H1 (cell line): Measurements from ENCODE around the gene LIMA1. TPM values are rescaled to one million over a fixed set of nuclear protein-coding genes. Genes with fewer than 3 reads are reported as not detected.
"Not testable (repeated sequence)": the region's sequence is repeated elsewhere in the genome, so short reads cannot be mapped to it uniquely, and the experiment has no call there.

Source experiments
- CTCF ChIA-PET: fragments of 300-600 bp; sonication (Branson Sonifier 250); formaldehyde crosslinking; loops from one replicate; lab custom pipeline; 2021; ENCODE audit not compliant: partially characterized antibody; lab: Charles Lee
- POLR2A ChIA-PET: fragments of 300-600 bp; sonication (Branson Sonifier 250); formaldehyde crosslinking; loops from one replicate; lab custom pipeline; 2021; ENCODE audit warnings: inconsistent platforms; ENCODE audit not compliant: partially characterized antibody; lab: Charles Lee
- DNase-seq, 2 experiments: peaks; one replicate each; pipeline versions ENCODE4 v3.0.0 to v3.0.0-alpha.2; 2010 to 2022; ENCODE audit warnings: low spot score in 2 of 2, low read depth in 1 of 2, mixed read lengths in 1 of 2
- FAIRE-seq: peaks from 2 replicates; lab custom pipeline; 2011; peaks lifted over from hg19 to GRCh38; lab: Jason Lieb, UNC
- H2AFZ ChIP-seq: 2 replicates; pipeline ENCODE4 v1.8.1; 2012; ENCODE audit warnings: low read length, inconsistent platforms
- H2AK5ac ChIP-seq: 2 replicates; pipeline ENCODE4 v1.6.1; 2013; ENCODE audit warnings: low read depth, low read length
- H2BK120ac ChIP-seq: replicated peaks from 2 replicates; pipeline ENCODE3; 2013; ENCODE audit warnings: low read depth, low read length, inconsistent platforms
- H2BK12ac ChIP-seq: 2 replicates; pipeline ENCODE4 v1.6.1; 2013; ENCODE audit warnings: low read depth, low read length
- H2BK15ac ChIP-seq: 2 replicates; pipeline ENCODE4 v1.6.1; 2013; ENCODE audit warnings: low read length
- H2BK20ac ChIP-seq: 2 replicates; pipeline ENCODE4 v1.6.1; 2013; ENCODE audit warnings: low read length
- H2BK5ac ChIP-seq: 2 replicates; pipeline ENCODE4 v1.6.1; 2013; ENCODE audit warnings: low read depth, low read length
- H3K14ac ChIP-seq: 2 replicates; pipeline ENCODE4 v1.6.1; 2013; ENCODE audit warnings: inconsistent platforms; ENCODE audit not compliant: insufficient read length
- H3K18ac ChIP-seq: 2 replicates; pipeline ENCODE4 v1.6.1; 2013; ENCODE audit warnings: low read length; ENCODE audit errors: extremely low read depth
- H3K23ac ChIP-seq: 2 replicates; pipeline ENCODE4 v1.6.1; 2013; ENCODE audit warnings: inconsistent platforms; ENCODE audit not compliant: insufficient read length
- H3K23me2 ChIP-seq: 2 replicates; pipeline ENCODE4 v1.6.1; 2013; ENCODE audit warnings: low read depth, low read length
- H3K27ac ChIP-seq: 2 replicates; pipeline ENCODE4 v1.6.1; 2011; ENCODE audit warnings: low read depth, low read length, inconsistent platforms
- H3K27me3 ChIP-seq, 4 experiments: replicated peaks in 1 of 4; 1 replicate in 1 of 4; 2 replicates in 3 of 4; pipeline versions ENCODE4 v1.6.1 to v1.8.1; 2011 to 2013; ENCODE audit warnings: low read length in 3 of 4, mild to moderate bottlenecking in 3 of 4, inconsistent platforms in 2 of 4, mixed read lengths in 2 of 4, moderate library complexity in 1 of 4; ENCODE audit not compliant: control insufficient read depth in 3 of 4, insufficient read depth in 3 of 4; ENCODE audit errors: extremely low read depth in 1 of 4
- H3K36me3 ChIP-seq, 4 experiments: 2 replicates each; pipeline versions ENCODE4 v1.6.1 to v1.8.1; 2011 to 2013; ENCODE audit warnings: mild to moderate bottlenecking in 4 of 4, low read length in 3 of 4, moderate library complexity in 2 of 4, control low read depth in 1 of 4, inconsistent platforms in 1 of 4; ENCODE audit not compliant: insufficient read depth in 4 of 4, control insufficient read depth in 2 of 4
- H3K4ac ChIP-seq: replicated peaks from 2 replicates; pipeline ENCODE3; 2013; ENCODE audit warnings: low read length, low read depth, mixed read lengths, inconsistent platforms; ENCODE audit not compliant: insufficient read length
- H3K4me1 ChIP-seq, 4 experiments: replicated peaks in 1 of 4; 1 replicate in 1 of 4; 2 replicates in 3 of 4; pipeline versions ENCODE4 v1.6.1 to v1.8.1; 2011 to 2013; ENCODE audit warnings: low read length in 3 of 4, inconsistent platforms in 2 of 4, mixed read lengths in 1 of 4; ENCODE audit not compliant: insufficient read depth in 4 of 4, control insufficient read depth in 3 of 4
- H3K4me2 ChIP-seq, 2 experiments: 2 replicates each; pipeline versions ENCODE4 v1.6.1 to v1.8.1; 2011 to 2013; ENCODE audit warnings: low read depth in 2 of 2, low read length in 2 of 2, control low read depth in 1 of 2, inconsistent platforms in 1 of 2, mild to moderate bottlenecking in 1 of 2; ENCODE audit not compliant: insufficient read depth in 1 of 2
- H3K4me3 ChIP-seq, 4 experiments: fragments of 200-600, 300-600 bp in 1 of 4; sonication (generic), shearing (Covaris generic), sonication (Bioruptor Twin) in 1 of 4; 2 replicates each; pipeline versions ENCODE4 v1.5.1 to v1.8.1; 2011 to 2016; ENCODE audit warnings: low read length in 4 of 4, low read depth in 3 of 4, control low read depth in 2 of 4, inconsistent platforms in 2 of 4, mild to moderate bottlenecking in 2 of 4, mixed read lengths in 1 of 4, moderate library complexity in 1 of 4; ENCODE audit not compliant: insufficient read depth in 2 of 4; ENCODE audit errors: extremely low read depth in 1 of 4
- H3K56ac ChIP-seq: replicated peaks from 2 replicates; pipeline ENCODE3; 2013; ENCODE audit warnings: low read depth, mild to moderate bottlenecking, mixed read lengths, low read length, inconsistent platforms; ENCODE audit not compliant: insufficient read length
- H3K79me1 ChIP-seq: 2 replicates; pipeline ENCODE4 v1.6.1; 2013; ENCODE audit warnings: low read depth, low read length, control low read depth
- H3K79me2 ChIP-seq, 2 experiments: 2 replicates each; pipeline versions ENCODE4 v1.6.1 to v1.8.1; 2012 to 2013; ENCODE audit warnings: low read length in 2 of 2, mild to moderate bottlenecking in 2 of 2, inconsistent platforms in 1 of 2; ENCODE audit not compliant: insufficient read depth in 2 of 2, control insufficient read depth in 1 of 2
- H3K9ac ChIP-seq, 4 experiments: replicated peaks in 1 of 4; 1 replicate in 1 of 4; 2 replicates in 3 of 4; pipeline versions ENCODE4 v1.6.1 to v1.8.1; 2011 to 2013; ENCODE audit warnings: low read depth in 3 of 4, low read length in 3 of 4, control low read depth in 2 of 4, mild to moderate bottlenecking in 2 of 4, moderate library complexity in 2 of 4, inconsistent platforms in 1 of 4; ENCODE audit errors: extremely low read depth in 1 of 4
- H3K9me3 ChIP-seq, 2 experiments: 2 replicates each; pipeline versions ENCODE4 v1.6.1 to v1.8.1; 2012 to 2013; ENCODE audit warnings: mild to moderate bottlenecking in 2 of 2, moderate library complexity in 2 of 2, control low read depth in 1 of 2, inconsistent platforms in 1 of 2, low read depth in 1 of 2, low read length in 1 of 2, mixed read lengths in 1 of 2; ENCODE audit not compliant: insufficient read depth in 2 of 2
- H4K20me1 ChIP-seq, 2 experiments: replicated peaks in 1 of 2; 2 replicates each; pipeline versions ENCODE3 to v1.8.1; 2011 to 2013; ENCODE audit warnings: inconsistent platforms in 2 of 2, low read length in 2 of 2, mild to moderate bottlenecking in 1 of 2; ENCODE audit not compliant: insufficient read depth in 2 of 2, control insufficient read depth in 1 of 2
- H4K5ac ChIP-seq: 2 replicates; pipeline ENCODE4 v1.6.1; 2013; ENCODE audit warnings: low read length, low read depth, mixed read lengths, inconsistent platforms; ENCODE audit not compliant: insufficient read length
- H4K8ac ChIP-seq: 2 replicates; pipeline ENCODE4 v1.8.0; 2013; ENCODE audit warnings: mild to moderate bottlenecking, moderate library complexity, low read length, inconsistent platforms; ENCODE audit not compliant: insufficient read depth; ENCODE audit errors: extremely low read depth
- H4K91ac ChIP-seq: replicated peaks from 2 replicates; pipeline ENCODE3; 2013; ENCODE audit warnings: low read length, mixed read lengths, inconsistent platforms; ENCODE audit not compliant: insufficient read length
- WGBS, 2 experiments: shearing (Covaris generic) in 1 of 2; methylation state at CpG; one replicate each; pipeline versions ENCODE4 v1.1.6 to v1.1.7; 2013 to 2015; ENCODE audit warnings: low lambda C conversion rate in 2 of 2, mixed read lengths in 2 of 2, inconsistent platforms in 1 of 2, low coverage in 1 of 2, missing lambda C conversion rate in 1 of 2; ENCODE audit not compliant: insufficient replicate concordance in 2 of 2, insufficient coverage in 1 of 2, insufficient read length in 1 of 2; ENCODE audit errors: extremely low coverage in 1 of 2, missing lambda C conversion rate in 1 of 2; 5-methylcytosine and 5-hydroxymethylcytosine counted together
- polyA plus RNA-seq, 7 experiments: library from polyadenylated mRNA; depleted of rRNA in 3 of 7; stranded (reverse) in 5 of 7; unstranded in 2 of 7; fragments of >200 nt in 5 of 7; fragments of 200-250 nt in 2 of 7; gene quantifications; 1 replicate in 5 of 7; 2 replicates in 1 of 7; 4 replicates in 1 of 7; pipeline versions ENCODE4 v1.2.1 to v1.2.3, GENCODE V29; 2011 to 2013; ENCODE audit warnings: missing spikeins in 2 of 7, mixed read lengths in 2 of 7
- total RNA-seq: library from RNA; stranded (reverse); fragmentation: NEBNext Ultra II Directional; extraction: Animal tissue kit (Norgen Biotek cat#: 25700); gene quantifications from 2 replicates; pipeline ENCODE4 v1.2.1, GENCODE V29; 2021

Gene LIMA1
- total and polyA plus RNA-seq, 2 of the 8 experiments (the other 6 are each of a cell fraction or from before 2014, with no cell fraction given) = 12.7 to 47.6 TPM

- not testable (repeated sequence) for H3K23ac ChIP-seq, H3K27me3 ChIP-seq, H4K5ac ChIP-seq, H4K20me1 ChIP-seq, DNase-seq, H3K18ac ChIP-seq, H2AK5ac ChIP-seq, H3K4me2 ChIP-seq, H4K8ac ChIP-seq, H3K4ac ChIP-seq, H3K4me1 ChIP-seq, H2BK12ac ChIP-seq, H2BK20ac ChIP-seq, H2BK5ac ChIP-seq, H3K4me3 ChIP-seq, H3K56ac ChIP-seq, FAIRE-seq, H3K79me1 ChIP-seq, H3K9ac ChIP-seq, H3K23me2 ChIP-seq, H2BK15ac ChIP-seq, H3K36me3 ChIP-seq, H2AFZ ChIP-seq, H3K14ac ChIP-seq, H2BK120ac ChIP-seq, H3K27ac ChIP-seq, H4K91ac ChIP-seq, H3K9me3 ChIP-seq
- WGBS, 2 experiments = 95% methylated on average over 6 of the region's 6 CpGs; no CpG with 5 or more reads in 1 of the 2 experiments
- ChIA-PET CTCF (interaction anchor here (0.6 to 4.8 kb wide), 10 partner anchors 10 to 281 kb away, joined by 3 to 28 read pairs (median 3); partner anchors contain the start of gene CERS5), POLR2A (interaction anchor here (1.5 to 2.5 kb wide), 2 partner anchors 9 to 20 kb away, joined by 4 to 11 read pairs; partner anchors contain the start of gene CERS5)
- peaks cover 0 to 34% of the 10 kb centered on the region in 2 experiments; a peak in 2 of 4 replicates for H3K79me2 ChIP-seq
Measured at GRCh38 chr12:50148011-50148410, 135.3 kb downstream of the LIMA1 start.
